IMR-90 (cell line): ENCODE data around the gene RAI1. TPM values are rescaled to one million over a fixed set of nuclear protein-coding genes. Genes with fewer than 3 reads are reported as not detected.

Experiments
- ATAC-seq: fragments of 200-7000 bp; cut with Tn5 transposase; 2 replicates; pipeline ENCODE4 v1.9.1; 2020; ENCODE audit warnings: low read depth, mild to moderate bottlenecking, moderate library complexity
- BruUV-seq: library from RNA; stranded (reverse); fragments of 400-500 nt; replicated peaks from 2 replicates; lab custom pipeline; 2021; lab: Mats Ljungman, UMichigan
- CTCF ChIA-PET: fragments of 300-600 bp; formaldehyde crosslinking; extraction: SDS; loops from one replicate; lab custom pipeline; 2021; ENCODE audit warnings: antibody characterized with exemption; lab: Yijun Ruan, JAX
- POLR2A ChIA-PET: fragments of 300-600 bp; sonication (Branson Sonifier 250); formaldehyde crosslinking; loops from one replicate; lab custom pipeline; 2022; ENCODE audit warnings: antibody characterized with exemption; ENCODE audit not compliant: unreplicated experiment; lab: Charles Lee
- DNase-seq: peaks from one replicate; pipeline ENCODE4 v3.0.0; 2013
- H2AFZ ChIP-seq: replicated peaks from 2 replicates; pipeline ENCODE3; 2013; ENCODE audit warnings: low read length, mild to moderate bottlenecking; ENCODE audit not compliant: poor library complexity
- H2AK5ac ChIP-seq: 2 replicates; pipeline ENCODE4 v1.6.1; 2013; ENCODE audit warnings: low read depth, low read length, inconsistent platforms
- H2AK9ac ChIP-seq: replicated peaks from 2 replicates; pipeline ENCODE3; 2013; ENCODE audit warnings: mild to moderate bottlenecking, low read depth, low read length, moderate library complexity; ENCODE audit not compliant: poor library complexity
- H2BK120ac ChIP-seq: 2 replicates; pipeline ENCODE4 v1.6.1; 2013; ENCODE audit warnings: low read depth, low read length, inconsistent platforms
- H2BK15ac ChIP-seq: 3 replicates; pipeline ENCODE4 v1.6.1; 2013; ENCODE audit warnings: low read depth, low read length, inconsistent platforms
- H2BK20ac ChIP-seq: 2 replicates; pipeline ENCODE4 v1.6.1; 2013; ENCODE audit warnings: low read depth, mild to moderate bottlenecking, inconsistent platforms, low read length, moderate library complexity
- H2BK5ac ChIP-seq: 2 replicates; pipeline ENCODE4 v1.6.1; 2013; ENCODE audit warnings: mild to moderate bottlenecking, low read depth, low read length, inconsistent platforms; ENCODE audit not compliant: poor library complexity, severe bottlenecking
- H3K14ac ChIP-seq: replicated peaks from 2 replicates; pipeline ENCODE4 v1.6.1; 2013; ENCODE audit warnings: low read depth, low read length, inconsistent platforms
- H3K18ac ChIP-seq: 2 replicates; pipeline ENCODE4 v1.6.1; 2013; ENCODE audit warnings: low read depth, low read length, control low read depth
- H3K23ac ChIP-seq: 2 replicates; pipeline ENCODE4 v1.6.1; 2013; ENCODE audit warnings: low read depth, low read length, inconsistent platforms
- H3K27ac ChIP-seq: 2 replicates; pipeline ENCODE4 v1.5.1; 2013; ENCODE audit warnings: mild to moderate bottlenecking, control low read depth, low read length; ENCODE audit not compliant: insufficient read depth
- H3K27me3 ChIP-seq: 2 replicates; pipeline ENCODE4 v1.6.1; 2013; ENCODE audit warnings: low read length; ENCODE audit not compliant: control insufficient read depth, insufficient read depth
- H3K36me3 ChIP-seq: 2 replicates; pipeline ENCODE4 v1.6.1; 2013; ENCODE audit warnings: low read length, mixed read lengths; ENCODE audit not compliant: control insufficient read depth, insufficient read depth
- H3K4ac ChIP-seq: 2 replicates; pipeline ENCODE4 v1.6.1; 2013; ENCODE audit warnings: low read depth, low read length, inconsistent platforms
- H3K4me1 ChIP-seq: 2 replicates; pipeline ENCODE4 v1.6.1; 2013; ENCODE audit warnings: low read length, mixed read lengths; ENCODE audit not compliant: control insufficient read depth, insufficient read depth
- H3K4me2 ChIP-seq: 2 replicates; pipeline ENCODE4 v1.6.1; 2013; ENCODE audit warnings: low read depth, mild to moderate bottlenecking, control low read depth, low read length, moderate library complexity
- H3K4me3 ChIP-seq: 2 replicates; pipeline ENCODE4 v1.5.1; 2013; ENCODE audit warnings: low read depth, mild to moderate bottlenecking, control low read depth, low read length, moderate library complexity; ENCODE audit not compliant: insufficient read depth
- H3K56ac ChIP-seq: 2 replicates; pipeline ENCODE4 v1.6.1; 2013; ENCODE audit warnings: low read length, inconsistent platforms; ENCODE audit not compliant: insufficient read depth; ENCODE audit errors: extremely low read depth
- H3K79me1 ChIP-seq, 2 experiments: 2 replicates each; pipeline ENCODE4 v1.6.1; 2013; ENCODE audit warnings: low read length in 2 of 2, inconsistent platforms in 1 of 2, low read depth in 1 of 2
- H3K9ac ChIP-seq: 2 replicates; pipeline ENCODE4 v1.6.1; 2013; ENCODE audit warnings: low read depth, low read length, control low read depth
- H3K9me1 ChIP-seq: 2 replicates; pipeline ENCODE4 v1.6.1; 2013; ENCODE audit warnings: low read length, inconsistent platforms; ENCODE audit not compliant: insufficient read depth
- H3K9me3 ChIP-seq: 2 replicates; pipeline ENCODE4 v1.6.1; 2013; ENCODE audit warnings: low read length; ENCODE audit not compliant: control insufficient read depth, insufficient read depth
- H4K20me1 ChIP-seq: 2 replicates; pipeline ENCODE4 v1.6.1; 2013; ENCODE audit warnings: low read length, inconsistent platforms; ENCODE audit not compliant: insufficient read depth
- H4K5ac ChIP-seq: 2 replicates; pipeline ENCODE4 v1.6.1; 2013; ENCODE audit warnings: mild to moderate bottlenecking, low read depth, low read length, control low read depth
- H4K8ac ChIP-seq, 2 experiments: 2 replicates each; pipeline ENCODE4 v1.6.1; 2013; ENCODE audit warnings: low read depth in 2 of 2, low read length in 2 of 2, control low read depth in 1 of 2, inconsistent platforms in 1 of 2
- H4K91ac ChIP-seq: 2 replicates; pipeline ENCODE4 v1.6.1; 2013; ENCODE audit warnings: low read depth, low read length, inconsistent platforms; ENCODE audit not compliant: insufficient read depth
- BHLHE40 ChIP-seq: fragments of 150-350 bp; IDR thresholded peaks from 2 replicates; pipeline ENCODE4 v1.6.1; 2016; ENCODE audit warnings: mild to moderate bottlenecking, low read depth, low read length
- CEBPB ChIP-seq: IDR thresholded peaks from 2 replicates; pipeline ENCODE4 v1.6.1; 2012; ENCODE audit warnings: low read depth, low read length, improper control_type of control experiment
- CTCF ChIP-seq: conservative IDR thresholded peaks from 2 replicates; pipeline ENCODE4 v1.5.1; 2012; ENCODE audit warnings: mild to moderate bottlenecking, low read depth, low read length, improper control_type of control experiment
- MAFK ChIP-seq: IDR thresholded peaks from 2 replicates; pipeline ENCODE4 v1.6.1; 2012; ENCODE audit warnings: low read depth, low read length, improper control_type of control experiment
- MAZ ChIP-seq: IDR thresholded peaks from 2 replicates; pipeline ENCODE4 v1.6.1; 2012; ENCODE audit warnings: low read depth, mild to moderate bottlenecking, low read length, improper control_type of control experiment, moderate library complexity, borderline replicate concordance
- MXI1 ChIP-seq: IDR thresholded peaks from 2 replicates; pipeline ENCODE4 v1.6.1; 2012; ENCODE audit warnings: low read depth, mild to moderate bottlenecking, low read length, moderate library complexity, borderline replicate concordance
- NFE2L2 ChIP-seq: fragments of 150-350 bp; IDR thresholded peaks from 2 replicates; pipeline ENCODE4 v1.6.1; 2016; ENCODE audit warnings: low read depth, mild to moderate bottlenecking, low read length
- POLR2A ChIP-seq: IDR thresholded peaks from 2 replicates; pipeline ENCODE4 v1.6.1; 2012; ENCODE audit warnings: mild to moderate bottlenecking, low read depth, low read length
- WGBS, 2 experiments: methylation state at CpG; one replicate each; pipeline versions ENCODE4 v1.1.5 to v1.1.7; 2013; ENCODE audit warnings: missing lambda C conversion rate in 2 of 2; ENCODE audit not compliant: insufficient read length in 1 of 2; ENCODE audit errors: extremely low coverage in 2 of 2; 5-methylcytosine and 5-hydroxymethylcytosine counted together
- dilution Hi-C: fragments of 300-500 bp; cut with HindIII; formaldehyde crosslinking; loops from one replicate; pipeline ENCODE4 v1.14.3; 2018; ENCODE audit warnings: low sequenced_read_pairs; ENCODE audit not compliant: unreplicated experiment
- in situ Hi-C: fragments of 300-500 bp; cut with MboI; formaldehyde crosslinking; loops from 3 replicates; pipeline ENCODE4 v1.14.3; 2019; ENCODE audit warnings: low sequenced_read_pairs, inconsistent platforms, mixed read lengths
- intact Hi-C: fragments of 100-400 bp; cut with micrococcal nuclease; formaldehyde crosslinking; loops from 2 replicates; pipeline ENCODE4 v1.10.0; 2022
- polyA plus RNA-seq, 3 experiments: library from polyadenylated mRNA; depleted of rRNA; stranded (reverse); fragments of >200 nt; gene quantifications; 2 replicates each; pipeline ENCODE4 v1.2.3, GENCODE V29; 2012; ENCODE audit warnings: low replicate concordance in 1 of 3
- total RNA-seq: library from RNA; depleted of rRNA; stranded (reverse); fragments of >200 nt; gene quantifications from 2 replicates; pipeline ENCODE4 v1.2.3, GENCODE V29; 2012
- TF ChIP-seq, protein P1 (sequence below): fragments of 150-350 bp; IDR thresholded peaks from 2 replicates; pipeline ENCODE4 v1.6.1; 2017; ENCODE audit warnings: mild to moderate bottlenecking, antibody characterized with exemption, low read length, low read depth

RAI1 gene
- total and polyA plus RNA-seq, 2 of the 4 experiments (the other 2 are of a cell fraction) = 1.8 to 10.5 TPM

- H2AFZ ChIP-seq = peak overlapping the region; percentile 16
- POLR2A ChIA-PET = no interaction called here
- intact Hi-C loops = no loop called here
- peak overlapping the region; percentile 74 for H2AK9ac ChIP-seq
- H3K23ac ChIP-seq = no peak overlapping the region
- in situ Hi-C loops = no loop called here
- H3K36me3 ChIP-seq = peaks cover 11% of the 10 kb centered on the region; the same call in 1 of the 2 replicates
- no peak overlapping the region for H3K56ac ChIP-seq
- H4K5ac ChIP-seq = no peak overlapping the region; the same call in 1 of the 2 replicates
- peaks cover 13% of the 10 kb centered on the region; the same call in 1 of the 2 replicates for H3K4me1 ChIP-seq
- no peaks in the 10 kb centered on the region for H3K27me3 ChIP-seq
- CTCF ChIA-PET = no interaction called here
- TF ChIP-seq POLR2A (no peak), CEBPB (no peak), CTCF (peak; percentile 34), MXI1 (no peak), MAFK (no peak), MAZ (peak; percentile 21; the same call in 1 of the 2 replicates), BHLHE40 (no peak), NFE2L2 (no peak)
- TF ChIP-seq, protein P1, sequence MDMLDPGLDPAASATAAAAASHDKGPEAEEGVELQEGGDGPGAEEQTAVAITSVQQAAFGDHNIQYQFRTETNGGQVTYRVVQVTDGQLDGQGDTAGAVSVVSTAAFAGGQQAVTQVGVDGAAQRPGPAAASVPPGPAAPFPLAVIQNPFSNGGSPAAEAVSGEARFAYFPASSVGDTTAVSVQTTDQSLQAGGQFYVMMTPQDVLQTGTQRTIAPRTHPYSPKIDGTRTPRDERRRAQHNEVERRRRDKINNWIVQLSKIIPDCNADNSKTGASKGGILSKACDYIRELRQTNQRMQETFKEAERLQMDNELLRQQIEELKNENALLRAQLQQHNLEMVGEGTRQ = no peak
- H3K18ac ChIP-seq = no peak overlapping the region
- no peak overlapping the region; the same call in 1 of the 2 replicates for H3K9ac ChIP-seq
- DNase-seq (peak; percentile 43), ATAC-seq (peak; percentile 70)
- H4K8ac ChIP-seq = peak overlapping the region; percentile 30 to 34; a peak in 2 of 4 replicates
- peak overlapping the region; percentile 4; the same call in 1 of the 2 replicates for H3K4ac ChIP-seq
- no CpG with 5 or more reads among the region's 2 CpGs for WGBS, 2 experiments
- H4K91ac ChIP-seq = no peak overlapping the region; the same call in 1 of the 2 replicates
- no peak overlapping the region for H3K4me2 ChIP-seq
- no peak overlapping the region for H2BK15ac ChIP-seq
- H2BK20ac ChIP-seq = no peak overlapping the region
- no peaks in the 10 kb centered on the region for H3K9me3 ChIP-seq
- H2AK5ac ChIP-seq = peak overlapping the region; percentile 52; the same call in 1 of the 2 replicates
- no TSS peak for BruUV-seq
- no peak overlapping the region for H3K4me3 ChIP-seq
- dilution Hi-C loops = no loop called here
- peak overlapping the region; percentile 9; the same call in 1 of the 2 replicates for H3K27ac ChIP-seq
- H2BK120ac ChIP-seq = no peak overlapping the region
- no peak overlapping the region for H2BK5ac ChIP-seq
- no peaks in the 10 kb centered on the region for H3K79me1 ChIP-seq
- H3K9me1 ChIP-seq = peaks cover 10% of the 10 kb centered on the region
- no peaks in the 10 kb centered on the region for H4K20me1 ChIP-seq
- H3K14ac ChIP-seq = 0 out of 2 replicates have a peak overlapping the region, but pooled peaks have one; percentile 39
Measured at GRCh38 chr17:17849845-17850373, 168.7 kb downstream of the RAI1 start.
